Measurements from ENCODE around the gene ZC3H4.

The ZC3H4 gene

GRCh38 chr19:47122359-47123335, 9.1 kb upstream of the ZC3H4 start:
- peaks cover 7% of the 10 kb centered on the region for H3K4me1 Mint-ChIP-seq (ENCODE audit: low read depth)
- H3K4me3 Mint-ChIP-seq: no peak overlapping the region
- H3K36me3 Mint-ChIP-seq (ENCODE audit: low read depth): peaks cover 14% of the 10 kb centered on the region
- H3K27me3 Mint-ChIP-seq: no peaks in the 10 kb centered on the region
- H3K9me3 Mint-ChIP-seq: no peaks in the 10 kb centered on the region
- H3K27ac Mint-ChIP-seq: no peak overlapping the region

GRCh38 chr19:47120470-47121067, 7.0 kb upstream of the ZC3H4 start:
- Mint-ChIP-seq H3K9me3 (no peaks in the 10 kb centered on the region), H3K36me3 (ENCODE audit: low read depth) (peaks cover 8% of the 10 kb centered on the region), H3K4me1 (ENCODE audit: low read depth) (peaks cover 7% of the 10 kb centered on the region), H3K4me3 (no peak overlapping the region), H3K27ac (no peak overlapping the region), H3K27me3 (no peaks in the 10 kb centered on the region)

GRCh38 chr19:47113850-47114651, 475 bp upstream of the ZC3H4 start:
- Mint-ChIP-seq H3K36me3 (ENCODE audit: low read depth) (peaks cover 30% of the 10 kb centered on the region), H3K27me3 (no peaks in the 10 kb centered on the region), H3K4me3 (peak overlapping the region; percentile 98), H3K9me3 (no peaks in the 10 kb centered on the region), H3K27ac (peak overlapping the region; percentile 100), H3K4me1 (ENCODE audit: low read depth) (peaks cover 24% of the 10 kb centered on the region)

GRCh38 chr19:47112166-47112996, 1.2 kb downstream of the ZC3H4 start:
- H3K27me3 Mint-ChIP-seq: no peaks in the 10 kb centered on the region
- H3K9me3 Mint-ChIP-seq: no peaks in the 10 kb centered on the region
- H3K4me3 Mint-ChIP-seq: peak overlapping the region; percentile 98
- peak overlapping the region; percentile 100 for H3K27ac Mint-ChIP-seq
- peaks cover 47% of the 10 kb centered on the region for H3K36me3 Mint-ChIP-seq (ENCODE audit: low read depth)
- peaks cover 40% of the 10 kb centered on the region for H3K4me1 Mint-ChIP-seq (ENCODE audit: low read depth)

- H3K4me1 Mint-ChIP-seq (ENCODE audit: low read depth): peaks cover 47% of the 10 kb centered on the region
- H3K27ac Mint-ChIP-seq: peak overlapping the region; percentile 100
- H3K27me3 Mint-ChIP-seq: no peaks in the 10 kb centered on the region
- H3K4me3 Mint-ChIP-seq: peak overlapping the region; percentile 98
- H3K36me3 Mint-ChIP-seq (ENCODE audit: low read depth): peaks cover 54% of the 10 kb centered on the region
- H3K9me3 Mint-ChIP-seq: no peaks in the 10 kb centered on the region
Observed at GRCh38 chr19:47111682-47112165, 1.9 kb downstream of the ZC3H4 start.

- H3K4me1 Mint-ChIP-seq (ENCODE audit: low read depth): peaks cover 53% of the 10 kb centered on the region
- H3K9me3 Mint-ChIP-seq: no peaks in the 10 kb centered on the region
- H3K27me3 Mint-ChIP-seq: no peaks in the 10 kb centered on the region
- peaks cover 56% of the 10 kb centered on the region for H3K36me3 Mint-ChIP-seq (ENCODE audit: low read depth)
- H3K27ac Mint-ChIP-seq: peak overlapping the region; percentile 100
- peak overlapping the region; percentile 98 for H3K4me3 Mint-ChIP-seq
Observed at GRCh38 chr19:47111006-47111621, 2.5 kb downstream of the ZC3H4 start.

- peaks cover 62% of the 10 kb centered on the region for H3K36me3 Mint-ChIP-seq (ENCODE audit: low read depth)
Observed at GRCh38 chr19:47110521-47111005, 3.0 kb downstream of the ZC3H4 start.

GRCh38 chr19:47109541-47110375, 3.8 kb downstream of the ZC3H4 start:
- Mint-ChIP-seq H3K27ac (peak overlapping the region; percentile 100), H3K4me3 (peak overlapping the region; percentile 98), H3K36me3 (ENCODE audit: low read depth) (peaks cover 63% of the 10 kb centered on the region), H3K4me1 (ENCODE audit: low read depth) (peaks cover 64% of the 10 kb centered on the region), H3K27me3 (no peaks in the 10 kb centered on the region), H3K9me3 (no peaks in the 10 kb centered on the region)

More at GRCh38 chr19:47110521-47111005, 3.0 kb downstream of the ZC3H4 start:
- peak overlapping the region; percentile 100 for H3K27ac Mint-ChIP-seq
- peak overlapping the region; percentile 98 for H3K4me3 Mint-ChIP-seq
- H3K9me3 Mint-ChIP-seq: no peaks in the 10 kb centered on the region
- peaks cover 58% of the 10 kb centered on the region for H3K4me1 Mint-ChIP-seq (ENCODE audit: low read depth)
- H3K27me3 Mint-ChIP-seq: no peaks in the 10 kb centered on the region

GRCh38 chr19:47109177-47109540, 4.4 kb downstream of the ZC3H4 start:
- Mint-ChIP-seq H3K27me3 (no peaks in the 10 kb centered on the region), H3K4me1 (ENCODE audit: low read depth) (peaks cover 63% of the 10 kb centered on the region), H3K9me3 (no peaks in the 10 kb centered on the region), H3K4me3 (peak overlapping the region; percentile 98), H3K36me3 (ENCODE audit: low read depth) (peaks cover 67% of the 10 kb centered on the region), H3K27ac (peak overlapping the region; percentile 100)

- H3K4me3 Mint-ChIP-seq: peak overlapping the region; percentile 98
- H3K4me1 Mint-ChIP-seq (ENCODE audit: low read depth): peaks cover 55% of the 10 kb centered on the region
- H3K27me3 Mint-ChIP-seq: no peaks in the 10 kb centered on the region
- peak overlapping the region; percentile 100 for H3K27ac Mint-ChIP-seq
- H3K36me3 Mint-ChIP-seq (ENCODE audit: low read depth): peaks cover 64% of the 10 kb centered on the region
- H3K9me3 Mint-ChIP-seq: no peaks in the 10 kb centered on the region
Observed at GRCh38 chr19:47107953-47108746, 5.4 kb downstream of the ZC3H4 start.

- Mint-ChIP-seq H3K36me3 (ENCODE audit: low read depth) (peaks cover 71% of the 10 kb centered on the region), H3K4me1 (ENCODE audit: low read depth) (peaks cover 61% of the 10 kb centered on the region)
Observed at GRCh38 chr19:47107202-47107952, 6.2 kb downstream of the ZC3H4 start.

GRCh38 chr19:47106821-47107201, 6.8 kb downstream of the ZC3H4 start:
- no peaks in the 10 kb centered on the region for H3K9me3 Mint-ChIP-seq
- no peaks in the 10 kb centered on the region for H3K27me3 Mint-ChIP-seq
- H3K36me3 Mint-ChIP-seq (ENCODE audit: low read depth): peaks cover 71% of the 10 kb centered on the region
- H3K4me1 Mint-ChIP-seq (ENCODE audit: low read depth): peaks cover 66% of the 10 kb centered on the region
- H3K4me3 Mint-ChIP-seq: peak overlapping the region; percentile 98
- H3K27ac Mint-ChIP-seq: peak overlapping the region; percentile 100

More at GRCh38 chr19:47107202-47107952, 6.2 kb downstream of the ZC3H4 start:
- Mint-ChIP-seq H3K27me3 (no peaks in the 10 kb centered on the region), H3K27ac (peak overlapping the region; percentile 100), H3K4me3 (peak overlapping the region; percentile 98), H3K9me3 (no peaks in the 10 kb centered on the region)
